HG03520 (cell line): ENCODE data around the gene GATAD2A.

Experiments used
- ATAC-seq: cut with Tn5 transposase; IDR thresholded peaks from one replicate; pipeline ENCODE4 v1.9.1; 2021; ENCODE audit warnings: mild to moderate bottlenecking, moderate library complexity; ENCODE audit not compliant: unreplicated experiment

GATAD2A gene

GRCh38 chr19:19420570-19421298 is 15.3 kb downstream of the GATAD2A start:
- no peak for ATAC-seq

- no peak for ATAC-seq
Measured at GRCh38 chr19:19421299-19421696, 15.8 kb downstream of the GATAD2A start.

DNA sequence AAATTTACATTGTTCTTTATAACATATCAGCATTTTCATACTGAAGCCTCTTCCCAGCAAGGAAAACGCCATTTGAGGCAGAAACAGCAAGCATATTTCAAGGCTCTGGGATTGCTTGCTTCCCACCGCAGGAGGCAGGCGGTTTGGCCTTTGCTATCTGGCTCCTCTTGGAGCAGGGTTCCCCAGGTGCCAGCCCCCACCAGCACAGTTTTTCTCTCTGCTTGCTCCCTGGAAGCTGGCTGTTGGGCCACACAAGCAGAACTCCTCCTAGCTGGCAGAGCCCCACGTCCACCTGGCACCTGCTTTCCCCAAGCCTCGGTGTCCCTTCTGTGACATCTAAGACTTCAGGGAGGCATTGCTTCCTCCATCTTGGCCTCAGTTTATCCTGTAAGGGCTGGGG is 16.7 kb downstream of the GATAD2A start:
- ATAC-seq: no peak

GRCh38 chr19:19423322-19423721 is 17.8 kb downstream of the GATAD2A start:
- ATAC-seq: no peak

DNA sequence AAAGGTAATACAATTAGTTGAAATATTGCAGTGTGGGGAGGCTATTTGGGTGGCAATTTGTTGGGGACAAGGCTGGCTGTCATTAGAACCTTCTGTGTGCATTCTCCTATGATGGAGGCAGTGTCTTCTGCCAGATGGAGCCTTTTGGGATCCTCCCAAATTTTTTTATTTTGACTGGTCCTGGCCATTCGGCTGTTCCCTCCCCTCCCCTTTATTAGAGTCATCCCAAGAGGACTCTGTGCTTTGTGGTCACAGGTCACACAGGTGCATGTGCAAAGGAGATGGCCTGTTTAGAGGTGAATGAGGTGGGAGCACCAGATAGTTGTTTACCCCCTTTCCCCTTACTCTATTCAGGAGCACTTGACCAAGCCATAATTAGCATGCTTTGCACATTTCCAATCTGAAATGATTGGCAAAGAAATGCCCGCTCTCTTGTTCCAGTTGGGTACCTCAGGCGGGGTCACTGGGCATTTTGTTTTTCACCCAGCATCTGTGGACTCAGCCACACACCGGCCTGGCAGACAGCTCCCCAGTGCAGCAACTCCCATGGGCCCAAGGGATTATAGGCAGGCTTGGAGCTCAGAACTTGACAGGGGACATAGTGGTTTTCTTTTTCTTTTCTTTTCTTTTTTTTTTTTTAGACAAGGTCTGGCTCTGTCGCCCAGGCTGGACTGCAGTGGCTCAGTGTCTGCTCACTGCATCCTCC is 19.8 kb downstream of the GATAD2A start:
- no peak for ATAC-seq

GRCh38 chr19:19426216-19426615 is 20.7 kb downstream of the GATAD2A start:
- ATAC-seq: no peak

DNA sequence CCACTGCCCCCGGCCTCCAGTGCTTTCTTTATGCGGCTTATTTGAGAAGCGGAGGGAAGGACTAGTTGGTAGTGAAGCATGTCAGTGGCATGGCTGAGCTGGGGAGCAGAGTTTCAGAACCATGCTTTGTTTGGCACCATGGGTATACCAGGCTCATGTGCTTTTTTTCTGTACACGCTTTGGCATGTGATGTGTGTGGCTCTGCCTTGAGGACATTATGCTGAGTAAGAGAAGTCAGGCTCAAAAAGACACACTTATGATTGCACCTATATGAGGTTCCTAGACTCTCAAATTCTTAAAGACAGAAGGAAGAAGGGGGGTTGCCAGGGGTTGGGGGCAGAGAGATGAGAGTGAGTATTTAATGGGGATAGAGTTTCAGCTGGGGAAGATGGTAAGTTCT is 21.3 kb downstream of the GATAD2A start:
- no peak for ATAC-seq

GRCh38 chr19:19427302-19427701 is 21.8 kb downstream of the GATAD2A start:
- ATAC-seq: no peak

DNA sequence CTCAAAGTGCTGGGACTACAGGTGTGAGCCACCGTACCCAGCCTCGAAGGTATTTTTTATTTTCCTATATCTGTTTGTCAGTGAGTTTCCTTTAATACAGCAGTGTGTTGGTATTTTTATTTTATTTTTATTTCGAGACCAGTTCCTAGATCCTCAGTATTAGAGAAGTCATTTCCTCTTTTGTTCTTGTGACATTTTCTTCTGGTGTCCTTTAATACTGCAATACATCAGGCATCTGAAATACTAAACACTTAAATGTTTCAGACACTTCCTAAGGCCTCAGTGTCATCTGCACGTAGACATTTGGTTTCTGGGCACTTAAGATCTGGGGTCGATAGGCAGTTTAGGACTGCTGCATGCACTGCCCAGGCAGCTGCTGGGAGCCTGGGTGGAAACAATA is 22.5 kb downstream of the GATAD2A start:
- ATAC-seq: no peak

DNA sequence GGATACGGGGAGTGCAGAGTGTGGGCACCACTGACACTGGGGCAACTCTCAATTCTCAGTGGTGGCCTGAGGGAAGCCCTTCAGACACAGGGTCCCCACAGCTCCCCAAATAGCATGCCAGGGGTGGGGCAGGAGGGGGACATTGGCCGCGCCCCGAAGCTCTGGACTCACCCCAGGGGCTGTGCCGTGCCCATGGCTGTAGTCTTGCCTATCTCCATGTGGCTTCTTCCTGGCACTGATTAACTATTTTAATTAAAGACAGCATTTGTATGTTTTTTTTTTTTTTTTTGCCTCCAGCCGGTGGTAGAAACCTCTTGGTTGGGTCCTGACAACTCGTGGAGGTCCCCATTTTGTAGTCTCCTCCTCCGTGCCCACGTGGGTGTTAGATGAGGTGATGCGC is 23.3 kb downstream of the GATAD2A start:
- ATAC-seq: no peak

DNA sequence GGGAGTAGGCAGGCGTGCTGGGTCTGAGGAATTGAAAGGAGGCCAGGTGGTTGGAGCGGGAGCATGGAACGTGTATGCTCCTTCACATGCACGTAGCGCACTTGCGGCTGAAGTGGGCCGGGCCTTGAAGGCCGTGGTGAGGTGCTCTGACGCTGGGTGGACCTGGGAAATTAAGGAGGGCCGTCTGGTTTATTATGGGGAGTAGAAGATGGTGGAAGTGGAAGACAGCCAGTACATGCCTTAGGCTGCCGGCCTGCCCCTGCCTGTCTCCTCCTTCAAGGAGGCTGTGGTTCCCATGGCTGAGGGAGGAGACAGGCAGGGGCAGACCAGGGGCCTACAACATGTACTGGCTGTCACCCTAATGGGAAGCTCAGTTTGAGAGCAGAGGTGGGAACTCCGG is 23.9 kb downstream of the GATAD2A start:
- ATAC-seq: no peak

DNA sequence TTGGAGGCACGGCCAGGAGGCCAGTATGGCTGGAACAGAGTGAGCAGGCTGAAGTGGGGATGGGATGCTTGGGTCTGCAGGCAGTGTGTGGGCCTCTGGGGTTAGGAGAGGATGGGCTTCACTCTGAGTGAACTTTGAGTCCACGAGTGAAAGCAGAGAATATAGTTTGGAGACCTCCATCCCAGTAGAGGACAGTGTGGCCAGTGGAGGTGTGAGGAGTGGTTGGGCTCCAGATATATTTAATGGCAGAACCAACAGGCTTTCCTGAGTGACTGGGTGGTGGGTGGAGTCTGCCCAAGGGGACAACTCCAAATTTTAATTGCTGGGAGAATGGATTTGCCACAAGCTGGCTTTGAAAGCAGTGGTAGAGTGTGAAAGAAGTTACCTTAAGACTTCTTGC is 27.3 kb downstream of the GATAD2A start:
- ATAC-seq: no peak

GRCh38 chr19:19433666-19434213 is 28.3 kb downstream of the GATAD2A start:
- ATAC-seq: no peak

DNA sequence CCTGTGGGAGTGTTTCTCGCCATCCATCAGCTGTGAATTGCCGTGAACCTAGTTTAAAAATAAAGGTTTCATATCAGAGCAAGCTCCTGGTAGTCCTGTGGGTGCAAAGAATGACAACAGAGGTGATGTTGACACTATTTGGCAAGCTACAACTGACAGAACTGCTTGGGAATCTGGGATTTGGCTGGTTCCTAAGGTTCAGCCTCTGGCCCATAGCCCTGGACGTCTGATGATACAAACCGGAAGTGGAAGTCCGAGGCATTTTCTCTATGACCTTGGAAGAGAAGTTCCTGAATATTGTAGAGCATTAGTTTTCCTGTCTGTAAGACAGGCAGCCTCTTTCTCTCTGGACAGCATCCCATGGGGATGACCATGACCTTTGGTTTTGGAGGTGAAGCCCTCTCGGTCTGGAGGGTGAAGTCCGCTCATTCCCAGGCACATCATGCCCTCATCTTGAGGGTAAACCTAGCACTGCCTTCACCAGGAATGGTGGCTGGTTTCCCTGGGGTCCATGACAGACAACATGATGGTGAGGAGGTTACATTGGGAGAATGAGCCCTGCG is 29.1 kb downstream of the GATAD2A start:
- ATAC-seq: no peak

GRCh38 chr19:19436137-19436691 is 30.7 kb downstream of the GATAD2A start:
- no peak for ATAC-seq

- ATAC-seq: no peak
Measured at GRCh38 chr19:19438366-19439175, 33.1 kb downstream of the GATAD2A start.

DNA sequence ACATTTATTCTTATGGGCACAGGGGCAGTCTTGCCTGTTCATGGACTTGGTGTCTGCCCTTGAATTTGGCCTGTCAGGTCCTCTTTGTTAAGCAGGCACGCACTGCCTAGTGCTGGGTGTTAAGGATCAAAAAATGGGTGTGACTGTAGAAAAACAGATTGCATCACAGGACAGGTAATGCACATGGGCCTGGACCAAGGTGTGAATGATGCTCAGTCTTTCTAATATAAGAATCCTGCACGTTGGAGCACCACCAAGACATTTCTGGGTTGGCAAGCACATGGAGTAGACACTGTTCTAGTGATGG is 33.7 kb downstream of the GATAD2A start:
- ATAC-seq: no peak

GRCh38 chr19:19443283-19443682 is 37.8 kb downstream of the GATAD2A start:
- ATAC-seq: no peak

- ATAC-seq: no peak
Measured at GRCh38 chr19:19443902-19444680, 38.6 kb downstream of the GATAD2A start.

DNA sequence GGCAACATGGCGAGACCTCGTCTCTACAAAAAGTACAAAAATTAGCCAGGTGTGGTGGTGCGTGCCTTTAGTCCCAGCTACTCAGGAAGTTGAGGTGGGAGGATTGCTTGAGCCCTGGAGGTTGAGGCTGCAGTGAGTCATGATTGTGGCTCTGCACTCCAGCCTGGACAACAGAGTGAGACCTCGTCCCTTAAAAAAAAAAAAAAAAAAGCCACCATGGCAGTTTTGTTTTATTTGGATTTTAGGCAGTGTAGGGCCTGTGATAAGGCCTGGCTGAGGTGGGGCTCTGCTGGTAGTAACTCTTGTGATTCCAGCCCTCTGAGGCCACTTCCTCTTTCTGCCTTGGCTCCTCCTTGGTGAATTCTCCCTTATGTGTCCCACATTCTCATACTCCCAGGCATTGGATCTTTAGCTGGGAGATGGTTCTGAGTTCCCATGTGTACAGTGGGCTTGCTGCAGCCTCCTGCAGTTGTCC is 39.2 kb downstream of the GATAD2A start:
- ATAC-seq: no peak
